HL-60 (cell line): ENCODE data around the gene FNDC3B.

Experiments used
- CTCF ChIP-seq: IDR thresholded peaks from one replicate; pipeline ENCODE4 v1.5.1; 2011; ENCODE audit warnings: low read length, control low read depth, inconsistent platforms; ENCODE audit not compliant: insufficient read depth
- POLR2AphosphoS5 ChIP-seq: IDR thresholded peaks from 2 replicates; pipeline ENCODE4 v1.6.1; 2012; ENCODE audit warnings: low read depth
- REST ChIP-seq: IDR thresholded peaks from 2 replicates; pipeline ENCODE4 v1.6.1; 2012; ENCODE audit warnings: low read depth; ENCODE audit not compliant: insufficient replicate concordance
- SPI1 ChIP-seq: IDR thresholded peaks from 2 replicates; pipeline ENCODE4 v1.6.1; 2012; ENCODE audit warnings: low read depth, mild to moderate bottlenecking, borderline replicate concordance

GRCh38 chr3:172101107-172101506 lies 61.7 kb downstream of the FNDC3B start:
- TF ChIP-seq REST (no peak), CTCF (no peak), POLR2AphosphoS5 (no peak), SPI1 (no peak)
